GM10847 (cell line): Measurements from ENCODE around the gene BCL10.

Experiments
- POLR2A ChIP-seq: IDR thresholded peaks from 2 replicates; pipeline ENCODE4 v1.6.1; 2011; ENCODE audit not compliant: insufficient read length; ENCODE audit errors: extremely low read depth

Gene BCL10

DNA sequence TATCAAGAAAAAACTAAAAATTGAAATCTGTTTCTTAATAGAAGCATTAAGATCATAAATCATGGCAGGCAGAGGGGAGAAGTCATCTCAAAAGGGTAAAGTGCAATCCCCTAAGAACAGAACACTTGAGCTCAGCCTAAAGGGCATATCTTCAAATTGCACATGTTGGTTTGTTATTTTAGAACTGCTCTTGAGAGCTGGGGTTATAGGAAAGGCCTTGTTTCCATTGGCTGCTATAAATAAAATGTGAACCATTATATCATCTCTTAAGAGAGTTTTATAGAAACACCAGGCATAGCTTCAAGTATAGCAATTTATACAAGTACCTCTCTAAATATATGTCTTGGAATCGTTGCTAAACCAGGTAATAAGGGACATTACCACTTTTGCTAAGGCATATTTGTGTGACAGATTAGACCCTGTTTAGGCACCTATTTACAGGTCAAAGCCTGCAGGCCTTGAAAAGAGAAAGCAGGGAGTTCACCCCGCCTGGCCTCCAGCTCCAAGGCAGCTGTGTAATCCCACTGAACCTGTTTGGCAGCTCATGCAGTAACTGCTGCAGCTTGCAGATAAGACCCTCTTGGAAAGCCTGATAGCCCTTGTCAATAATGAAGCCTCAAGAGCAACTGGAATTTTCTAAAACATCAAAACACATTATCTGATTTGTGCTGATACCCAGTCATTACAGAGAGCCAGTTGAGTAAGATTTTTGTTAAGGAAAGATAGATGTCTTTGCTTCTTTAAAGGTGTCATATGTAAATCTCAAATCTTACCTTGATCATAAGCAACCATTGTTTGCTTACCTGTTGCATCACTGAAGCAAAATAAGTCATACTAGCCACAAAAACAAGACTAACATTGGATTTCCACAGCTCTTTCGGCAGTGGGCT is 51.5 kb downstream of the BCL10 start:
- no peak for TF ChIP-seq POLR2A

GRCh38 chr1:85224295-85224694 is 52.1 kb downstream of the BCL10 start:
- TF ChIP-seq POLR2A = no peak

GRCh38 chr1:85223334-85223733 is 53.1 kb downstream of the BCL10 start:
- no peak for TF ChIP-seq POLR2A

DNA sequence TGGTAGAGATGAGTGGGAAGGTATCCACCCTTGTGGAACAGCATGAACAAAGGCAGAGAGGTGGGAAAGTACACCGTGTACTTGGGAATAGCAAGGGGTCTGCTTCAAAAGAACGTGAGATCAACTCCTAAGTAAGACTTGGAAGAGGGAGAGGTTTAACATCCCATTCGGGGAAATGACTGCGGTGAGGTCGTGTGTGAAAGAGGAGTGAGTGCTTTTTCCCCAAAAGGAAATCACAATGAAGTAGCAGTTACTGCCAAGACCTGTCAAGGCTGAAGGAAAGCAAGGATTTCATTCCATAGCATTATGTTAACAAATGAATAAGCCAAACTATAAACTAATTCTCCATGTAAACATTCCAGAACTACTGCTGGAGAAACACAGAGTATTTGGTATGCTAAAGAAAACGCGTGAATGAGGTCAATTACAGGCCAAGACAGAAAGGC is 55.7 kb downstream of the BCL10 start:
- TF ChIP-seq POLR2A = no peak

- no peak for TF ChIP-seq POLR2A
Measured at GRCh38 chr1:85219853-85220610, 56.4 kb downstream of the BCL10 start.

DNA sequence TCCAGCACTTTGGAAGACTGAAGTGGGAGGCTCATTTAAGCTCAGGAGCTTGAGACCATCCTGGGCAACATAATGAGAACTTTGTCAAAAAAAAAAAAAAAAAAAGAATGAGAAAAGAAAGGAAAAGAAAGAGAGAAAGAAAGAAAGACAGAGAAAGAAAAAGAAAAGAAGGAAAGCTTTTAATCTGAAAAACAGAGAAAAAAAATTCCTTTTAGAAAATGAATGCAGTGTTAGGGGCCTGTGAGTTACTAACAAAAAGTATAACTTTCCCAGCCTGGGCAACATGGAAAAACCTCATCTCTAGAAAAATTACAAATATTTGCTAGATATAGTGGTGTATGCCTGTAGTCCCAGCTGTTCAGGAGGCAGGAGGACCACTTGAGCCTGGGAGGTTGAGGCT is 59.7 kb downstream of the BCL10 start:
- TF ChIP-seq POLR2A = no peak
